HepG2 (cell line): ENCODE measurements around the gene PPP3R1. TPM values are rescaled to one million over a fixed set of nuclear protein-coding genes. Genes with fewer than 3 reads are reported as not detected.

Experiments used
- ATAC-seq: fragments of 200-7000 bp; cut with Tn5 transposase; 3 replicates; pipeline ENCODE4 v1.9.1; 2020; ENCODE audit warnings: mild to moderate bottlenecking, moderate library complexity
- BruUV-seq: library from RNA; stranded (reverse); fragments of 400-500 nt; replicated peaks from 2 replicates; lab custom pipeline; 2021; lab: Mats Ljungman, UMichigan
- CTCF ChIA-PET: fragments of 300-600 bp; formaldehyde crosslinking; extraction: SDS; loops from one replicate; lab custom pipeline; 2021; ENCODE audit warnings: low total read pairs, inconsistent platforms, low intra/inter-chr PET ratio; lab: Yijun Ruan, JAX
- POLR2A ChIA-PET: fragments of 350-600 bp; sonication (Branson Sonifier 250); formaldehyde crosslinking; loops from one replicate; lab custom pipeline; 2020; ENCODE audit warnings: antibody characterized with exemption, inconsistent platforms; lab: Yijun Ruan, JAX
- DNase-seq: peaks from one replicate; pipeline ENCODE4 v3.0.0-alpha.2; 2015; ENCODE audit warnings: low spot score
- FAIRE-seq: peaks from 3 replicates; lab custom pipeline; 2011; peaks lifted over from hg19 to GRCh38; lab: Jason Lieb, UNC
- H2AFZ ChIP-seq: one replicate; pipeline ENCODE4 v1.6.1; 2011; ENCODE audit warnings: low read length, inconsistent platforms
- H3K27ac ChIP-seq: fragments of 300-600 bp; 3 replicates; pipeline ENCODE4 v1.8.0; 2011; ENCODE audit warnings: mixed run types, mild to moderate bottlenecking, mixed read lengths, low read length, inconsistent platforms; ENCODE audit not compliant: insufficient read depth; ENCODE audit errors: extremely low read length
- H3K27me3 ChIP-seq, 2 experiments: fragments of 200-600 bp in 1 of 2; 2 replicates in 1 of 2; 3 replicates in 1 of 2; pipeline versions ENCODE4 v1.6.0 to v1.8.0; 2011; ENCODE audit warnings: low read length in 2 of 2, mild to moderate bottlenecking in 2 of 2, moderate library complexity in 2 of 2, inconsistent platforms in 1 of 2; ENCODE audit not compliant: insufficient read depth in 2 of 2, control insufficient read depth in 1 of 2
- H3K36me3 ChIP-seq, 2 experiments: fragments of 200-600 bp in 1 of 2; replicated peaks in 1 of 2; 2 replicates in 1 of 2; 3 replicates in 1 of 2; pipeline versions ENCODE4 v1.5.1 to v1.8.0; 2011; ENCODE audit warnings: low read length in 2 of 2, inconsistent platforms in 1 of 2; ENCODE audit not compliant: insufficient read depth in 2 of 2, control insufficient read depth in 1 of 2
- H3K4me1 ChIP-seq: 2 replicates; pipeline ENCODE4 v1.5.1; 2012; ENCODE audit warnings: low read length, inconsistent platforms; ENCODE audit not compliant: insufficient read depth
- H3K4me2 ChIP-seq: 2 replicates; pipeline ENCODE4 v1.6.0; 2011; ENCODE audit warnings: low read depth, low read length, inconsistent platforms
- H3K4me3 ChIP-seq, 3 experiments: fragments of 200-600 bp in 1 of 3; sonication (generic), shearing (Covaris generic) in 1 of 3; replicated peaks in 1 of 3; 2 replicates each; pipeline ENCODE4 v1.5.1; 2011 to 2016; ENCODE audit warnings: low read length in 3 of 3, inconsistent platforms in 2 of 3, low read depth in 2 of 3, mild to moderate bottlenecking in 2 of 3, control low read depth in 1 of 3, mixed read lengths in 1 of 3; ENCODE audit not compliant: insufficient read depth in 1 of 3
- H3K79me2 ChIP-seq: one replicate; pipeline ENCODE4 v1.6.1; 2011; ENCODE audit warnings: low read length, inconsistent platforms; ENCODE audit not compliant: insufficient read depth
- H3K9ac ChIP-seq: 2 replicates; pipeline ENCODE4 v1.6.0; 2011; ENCODE audit warnings: mild to moderate bottlenecking, low read depth, low read length, inconsistent platforms; ENCODE audit not compliant: insufficient read depth
- H3K9me3 ChIP-seq: 2 replicates; pipeline ENCODE4 v1.5.1; 2012; ENCODE audit warnings: mild to moderate bottlenecking, low read length
- H4K20me1 ChIP-seq: 2 replicates; pipeline ENCODE4 v1.6.0; 2011; ENCODE audit warnings: inconsistent platforms, mild to moderate bottlenecking, low read length, moderate library complexity; ENCODE audit not compliant: insufficient read depth
- HCFC1 ChIP-seq: fragments of 150-350 bp; IDR thresholded peaks from 2 replicates; pipeline ENCODE4 v1.6.1; 2014; ENCODE audit warnings: low read depth, low read length
- NCOA5 ChIP-seq: sonication (generic); formaldehyde crosslinking; IDR thresholded peaks from 2 replicates; pipeline ENCODE4 v1.4.0; 2020; ENCODE audit warnings: missing genetic modification reagents
- SIX4 ChIP-seq: sonication (generic); formaldehyde crosslinking; IDR thresholded peaks from 2 replicates; pipeline ENCODE4 v1.4.0; 2020; ENCODE audit warnings: missing genetic modification reagents
- U2AF1 ChIP-seq: fragments of 200-400 bp; formaldehyde crosslinking; optimal IDR thresholded peaks from 2 replicates; pipeline ENCODE3; 2017; ENCODE audit warnings: mild to moderate bottlenecking, low read depth, low read length
- UBTF ChIP-seq: sonication (generic); formaldehyde crosslinking; IDR thresholded peaks from 2 replicates; pipeline ENCODE4 v1.4.0; 2020; ENCODE audit warnings: mild to moderate bottlenecking, missing genetic modification reagents
- YY1 ChIP-seq: IDR thresholded peaks from 2 replicates; pipeline ENCODE4 v1.6.1; 2011; ENCODE audit warnings: low read length, low read depth, moderate library complexity, mild to moderate bottlenecking; ENCODE audit not compliant: insufficient read depth, insufficient replicate concordance
- ZBTB26 ChIP-seq: IDR thresholded peaks from 2 replicates; pipeline ENCODE4 v1.6.1; 2016; ENCODE audit warnings: missing compliant biosample characterization, missing genetic modification reagents, borderline replicate concordance
- ZNF317 ChIP-seq: sonication (generic); formaldehyde crosslinking; IDR thresholded peaks from 2 replicates; pipeline ENCODE4 v1.5.0; 2020; ENCODE audit warnings: mild to moderate bottlenecking, missing genetic modification reagents
- ZZZ3 ChIP-seq: sonication (generic); formaldehyde crosslinking; IDR thresholded peaks from 2 replicates; pipeline ENCODE4 v1.4.0; 2020; ENCODE audit warnings: missing genetic modification reagents, mild to moderate bottlenecking, borderline replicate concordance
- WGBS: methylation state at CpG from one replicate; pipeline ENCODE4 v1.1.6; 2017; ENCODE audit warnings: low lambda C conversion rate; 5-methylcytosine and 5-hydroxymethylcytosine counted together
- in situ Hi-C: cut with HindIII; loops from 2 replicates; pipeline ENCODE4 v1.10.0; 2017; ENCODE audit warnings: low pct_unique_long_range_greater_than_20kb; ENCODE audit not compliant: extremely low pct_ligation_motif_present
- intact Hi-C: fragments of 100-400 bp; cut with micrococcal nuclease; formaldehyde crosslinking; loops from one replicate; pipeline ENCODE4 v1.10.0; 2022; ENCODE audit not compliant: unreplicated experiment
- polyA plus RNA-seq, 8 experiments: library from polyadenylated mRNA; depleted of rRNA in 3 of 8; stranded (reverse) in 7 of 8; unstranded in 1 of 8; fragments of >200 nt; fragmentation: Illumina TruSeq in 4 of 8; extraction: Trizol in 4 of 8; gene quantifications; 2 replicates each; pipeline versions ENCODE4 v1.2.1 to v1.2.3, GENCODE V29; 2011 to 2016; ENCODE audit warnings: low read depth in 4 of 8, missing spikeins in 1 of 8, mixed read lengths in 1 of 8; ENCODE audit not compliant: insufficient read depth in 1 of 8
- total RNA-seq, 5 experiments: library from RNA; depleted of rRNA; stranded (reverse); fragments of >200 nt; fragmentation: Illumina TruSeq; extraction: Trizol; gene quantifications; 2 replicates each; pipeline ENCODE4 v1.2.3, GENCODE V29; 2016; ENCODE audit warnings: low read depth in 1 of 5
- TF ChIP-seq, protein P1 (sequence below): sonication (generic); formaldehyde crosslinking; IDR thresholded peaks from 2 replicates; pipeline ENCODE4 v1.4.0; 2020; ENCODE audit warnings: missing genetic modification reagents, borderline replicate concordance
- TF ChIP-seq, protein P2 (sequence below): sonication (generic); formaldehyde crosslinking; IDR thresholded peaks from 2 replicates; pipeline ENCODE4 v1.4.0; 2020; ENCODE audit warnings: mild to moderate bottlenecking, missing genetic modification reagents

The PPP3R1 gene
- total and polyA plus RNA-seq, 2 of the 13 experiments (the other 11 are each of a cell fraction or from before 2014, with no cell fraction given) = 11.6 to 25.7 TPM

- POLR2A ChIA-PET = no interaction called here
- Histone ChIP-seq H3K27ac (no peak overlapping the region), H3K9ac (no peak overlapping the region), H3K27me3 (peaks cover 0 to 8% of the 10 kb centered on the region in 2 experiments; a peak in 1 of 5 replicates), H3K4me3 (no peak overlapping the region), H3K79me2 (no peaks in the 10 kb centered on the region), H3K36me3 (no peaks in the 10 kb centered on the region), H3K9me3 (no peaks in the 10 kb centered on the region), H4K20me1 (no peaks in the 10 kb centered on the region), H3K4me2 (no peak overlapping the region), H3K4me1 (peaks cover 6% of the 10 kb centered on the region), H2AFZ (no peak overlapping the region)
- no peak for TF ChIP-seq U2AF1
- no peak for TF ChIP-seq ZBTB26 (CRISPR knock-in tag)
- TF ChIP-seq, protein P1, sequence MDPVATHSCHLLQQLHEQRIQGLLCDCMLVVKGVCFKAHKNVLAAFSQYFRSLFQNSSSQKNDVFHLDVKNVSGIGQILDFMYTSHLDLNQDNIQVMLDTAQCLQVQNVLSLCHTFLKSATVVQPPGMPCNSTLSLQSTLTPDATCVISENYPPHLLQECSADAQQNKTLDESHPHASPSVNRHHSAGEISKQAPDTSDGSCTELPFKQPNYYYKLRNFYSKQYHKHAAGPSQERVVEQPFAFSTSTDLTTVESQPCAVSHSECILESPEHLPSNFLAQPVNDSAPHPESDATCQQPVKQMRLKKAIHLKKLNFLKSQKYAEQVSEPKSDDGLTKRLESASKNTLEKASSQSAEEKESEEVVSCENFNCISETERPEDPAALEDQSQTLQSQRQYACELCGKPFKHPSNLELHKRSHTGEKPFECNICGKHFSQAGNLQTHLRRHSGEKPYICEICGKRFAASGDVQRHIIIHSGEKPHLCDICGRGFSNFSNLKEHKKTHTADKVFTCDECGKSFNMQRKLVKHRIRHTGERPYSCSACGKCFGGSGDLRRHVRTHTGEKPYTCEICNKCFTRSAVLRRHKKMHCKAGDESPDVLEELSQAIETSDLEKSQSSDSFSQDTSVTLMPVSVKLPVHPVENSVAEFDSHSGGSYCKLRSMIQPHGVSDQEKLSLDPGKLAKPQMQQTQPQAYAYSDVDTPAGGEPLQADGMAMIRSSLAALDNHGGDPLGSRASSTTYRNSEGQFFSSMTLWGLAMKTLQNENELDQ (CRISPR knock-in tag) = no peak
- TF ChIP-seq HCFC1 = no peak
- TF ChIP-seq ZZZ3 (CRISPR knock-in tag) = no peak
- no peak for TF ChIP-seq ZNF317 (CRISPR knock-in tag)
- no peak for TF ChIP-seq SIX4 (CRISPR knock-in tag)
- TF ChIP-seq, protein P2, sequence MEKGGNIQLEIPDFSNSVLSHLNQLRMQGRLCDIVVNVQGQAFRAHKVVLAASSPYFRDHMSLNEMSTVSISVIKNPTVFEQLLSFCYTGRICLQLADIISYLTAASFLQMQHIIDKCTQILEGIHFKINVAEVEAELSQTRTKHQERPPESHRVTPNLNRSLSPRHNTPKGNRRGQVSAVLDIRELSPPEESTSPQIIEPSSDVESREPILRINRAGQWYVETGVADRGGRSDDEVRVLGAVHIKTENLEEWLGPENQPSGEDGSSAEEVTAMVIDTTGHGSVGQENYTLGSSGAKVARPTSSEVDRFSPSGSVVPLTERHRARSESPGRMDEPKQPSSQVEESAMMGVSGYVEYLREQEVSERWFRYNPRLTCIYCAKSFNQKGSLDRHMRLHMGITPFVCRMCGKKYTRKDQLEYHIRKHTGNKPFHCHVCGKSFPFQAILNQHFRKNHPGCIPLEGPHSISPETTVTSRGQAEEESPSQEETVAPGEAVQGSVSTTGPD (CRISPR knock-in tag) = no peak
- TF ChIP-seq YY1 = no peak
- TF ChIP-seq NCOA5 (CRISPR knock-in tag) = no peak
- TF ChIP-seq UBTF = no peak
- DNase-seq (no peak), FAIRE-seq (no peak), ATAC-seq (no peak)
- intact Hi-C loops = loop anchor here (5.0 to 10.0 kb wide), 2 partner anchors 90 to 157 kb away; no protein-coding TSS in a partner anchor
- CTCF ChIA-PET = no interaction called here
- no TSS peak for BruUV-seq
- in situ Hi-C loops = no loop called here
- WGBS = 10% methylated on average over 3 of the region's 3 CpGs
These were observed 32.6 kb upstream of the PPP3R1 start for GRCh38 chr2:68284896-68285295.
